ENCODE data around the gene AP3B1. TPM values are rescaled to one million over a fixed set of nuclear protein-coding genes. Genes with fewer than 3 reads are reported as not detected.
"Not testable (repeated sequence)": the region's sequence is repeated elsewhere in the genome, so short reads cannot be mapped to it uniquely, and the experiment has no call there.

The AP3B1 gene
- total and polyA plus RNA-seq, 8 donors = 42.4 to 61.2 (median 48.7) TPM

DNA sequence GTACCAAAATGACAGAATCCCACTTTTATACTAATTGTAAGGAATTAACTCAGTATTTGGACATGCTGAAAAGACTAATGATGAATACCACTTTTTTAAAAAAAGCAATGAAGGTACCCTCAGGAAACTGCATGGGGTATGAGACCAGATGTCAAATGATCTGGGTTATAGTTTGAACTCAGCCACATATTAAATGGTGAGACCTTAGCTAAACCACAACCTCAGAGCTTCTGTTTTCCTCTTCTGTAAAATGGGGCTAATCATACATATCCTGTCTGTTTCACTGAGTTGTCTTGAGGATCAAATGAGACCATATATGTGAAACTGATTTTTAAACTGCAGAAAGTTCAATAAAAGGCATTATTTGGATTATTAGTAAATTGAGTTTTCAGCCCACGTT, 238.4 kb downstream of the AP3B1 start:
- Histone ChIP-seq H3K9me3 (no peaks in the 10 kb centered on the region), H3K36me3 (no peaks in the 10 kb centered on the region), H3K4me1 (no peaks in the 10 kb centered on the region), H3K27ac (no peak overlapping the region), H3K4me3 (no peak overlapping the region), H3K27me3 (no peaks in the 10 kb centered on the region)
- ATAC-seq = no peak
- TF ChIP-seq CTCF (IDR thresholded peaks at IDR 0.05) = no peak
- intact Hi-C loops (cut with DNase I) = no loop called here
- DNase-seq = no peak

DNA sequence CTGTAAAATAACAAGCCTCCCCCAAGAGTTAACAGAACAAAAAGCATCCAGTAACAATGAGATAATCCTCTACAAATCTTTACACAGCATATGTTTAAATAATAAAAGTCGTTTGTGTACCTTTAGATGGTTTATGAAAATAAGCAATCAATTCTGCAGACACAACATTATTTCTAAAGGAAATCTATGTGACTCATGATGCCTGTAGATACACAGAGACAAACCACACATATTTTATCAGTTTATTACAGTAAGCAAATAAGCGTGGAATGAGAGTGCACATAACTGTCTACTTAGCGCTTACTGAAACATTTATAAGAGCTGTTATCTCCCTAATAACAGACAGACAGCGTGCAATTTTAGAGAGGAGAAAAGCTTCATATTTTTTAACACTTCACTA, 243.6 kb downstream of the AP3B1 start:
- no peaks in the 10 kb centered on the region for H3K4me1 ChIP-seq
- peaks cover 0 to 2% of the 10 kb centered on the region in 2 donors for H3K9me3 ChIP-seq
- no peak for TF ChIP-seq CTCF (IDR thresholded peaks at IDR 0.05)
- ATAC-seq = no peak
- no peak for DNase-seq
- intact Hi-C loops (cut with DNase I) = no loop called here
- H3K4me3 ChIP-seq = no peak overlapping the region
- no peak overlapping the region for H3K27ac ChIP-seq
- H3K27me3 ChIP-seq = no peaks in the 10 kb centered on the region
- no peaks in the 10 kb centered on the region for H3K36me3 ChIP-seq

GRCh38 chr5:78046823-78047222, 247.7 kb downstream of the AP3B1 start:
- H3K27ac ChIP-seq; H3K4me1 ChIP-seq; intact Hi-C loops (cut with DNase I); ATAC-seq; H3K4me3 ChIP-seq; H3K27me3 ChIP-seq; DNase-seq; H3K9me3 ChIP-seq: not testable (repeated sequence)
- peaks cover 0 to 15% of the 10 kb centered on the region in 2 donors for H3K36me3 ChIP-seq

DNA sequence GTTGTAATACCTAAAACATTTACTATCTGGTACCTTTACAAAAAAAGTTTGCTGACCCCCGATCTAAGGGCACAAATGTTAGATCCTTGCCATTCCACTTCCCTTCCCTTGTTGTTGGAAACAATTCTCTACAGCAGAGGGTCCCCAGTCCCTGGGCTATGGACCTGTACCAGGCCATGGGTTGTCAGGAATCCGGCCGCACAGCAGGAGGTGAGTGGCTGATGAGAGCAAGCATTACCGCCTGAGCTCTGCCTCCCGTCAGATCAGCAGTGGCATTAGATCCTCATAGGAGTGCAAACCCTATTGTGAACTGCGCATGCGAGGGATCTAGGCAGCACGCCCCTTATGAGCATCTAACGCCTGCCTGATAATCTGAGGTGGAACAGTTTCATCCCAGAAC, 248.5 kb downstream of the AP3B1 start:
- intact Hi-C loops (cut with DNase I) = no loop called here
- no peak for TF ChIP-seq CTCF (IDR thresholded peaks at IDR 0.05)
- ATAC-seq = no peak
- H3K9me3 ChIP-seq = peaks cover 0 to 2% of the 10 kb centered on the region in 2 donors
- no peak overlapping the region for H3K27ac ChIP-seq
- H3K4me1 ChIP-seq = no peaks in the 10 kb centered on the region
- H3K36me3 ChIP-seq = peaks cover 0 to 15% of the 10 kb centered on the region in 2 donors
- no peak for DNase-seq
- H3K4me3 ChIP-seq = no peak overlapping the region
- H3K27me3 ChIP-seq = no peaks in the 10 kb centered on the region

DNA sequence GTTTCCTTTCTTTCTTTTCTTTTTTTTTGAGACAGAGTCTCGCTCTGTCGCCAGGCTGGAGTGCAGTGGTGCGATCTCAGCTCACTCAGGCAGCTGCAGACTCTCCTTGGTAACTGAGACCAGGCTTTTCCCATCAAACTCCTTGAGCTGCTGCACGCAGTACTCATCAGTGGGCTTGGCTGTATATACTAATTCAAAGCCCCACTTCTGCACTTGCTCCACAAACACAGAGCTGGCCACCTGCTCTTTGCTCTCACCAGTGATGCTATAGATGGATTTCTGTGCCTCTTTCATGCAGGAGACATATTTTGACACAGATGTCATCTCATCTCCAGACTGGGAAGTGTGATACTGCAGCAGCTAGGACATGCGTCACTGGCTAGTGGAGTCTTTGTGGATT, 252.7 kb downstream of the AP3B1 start:
- H3K27me3 ChIP-seq = no peaks in the 10 kb centered on the region
- H3K4me3 ChIP-seq = no peak overlapping the region
- ATAC-seq = no peak
- intact Hi-C loops (cut with DNase I) = no loop called here
- H3K27ac ChIP-seq = no peak overlapping the region
- no peaks in the 10 kb centered on the region for H3K4me1 ChIP-seq
- peaks cover 0 to 32% of the 10 kb centered on the region in 2 donors for H3K36me3 ChIP-seq
- no peaks in the 10 kb centered on the region for H3K9me3 ChIP-seq
- no peak for DNase-seq
- no peak for TF ChIP-seq CTCF (IDR thresholded peaks at IDR 0.05)

GRCh38 chr5:78025540-78025939, 269.0 kb downstream of the AP3B1 start:
- Histone ChIP-seq H3K27ac (no peak overlapping the region), H3K27me3 (no peaks in the 10 kb centered on the region), H3K4me3 (no peak overlapping the region), H3K4me1 (no peaks in the 10 kb centered on the region), H3K36me3 (peaks cover 0 to 6% of the 10 kb centered on the region in 2 donors), H3K9me3 (no peaks in the 10 kb centered on the region)
- intact Hi-C loops (cut with DNase I) = no loop called here
- DNase-seq = no peak
- ATAC-seq = no peak
- no peak for TF ChIP-seq CTCF (IDR thresholded peaks at IDR 0.05)

All from left lung (tissue), 10 donors.